HG02759 (cell line): Measurements from ENCODE around the gene FNBP1.
A peak's percentile ranks its signal among the peaks of the same experiment; 100 is the strongest.

Source experiments
- ATAC-seq: cut with Tn5 transposase; IDR thresholded peaks from one replicate; pipeline ENCODE4 v1.9.1; 2021; ENCODE audit warnings: mild to moderate bottlenecking, moderate library complexity; ENCODE audit not compliant: unreplicated experiment

The FNBP1 gene

GRCh38 chr9:130045725-130046450, 2.9 kb upstream of the FNBP1 start:
- no peak for ATAC-seq

- ATAC-seq: no peak
Observed at GRCh38 chr9:130043654-130044623, 950 bp upstream of the FNBP1 start.

- no peak for ATAC-seq
Observed at GRCh38 chr9:130042406-130042884, 544 bp downstream of the FNBP1 start.

GRCh38 chr9:130041648-130042405, 1.2 kb downstream of the FNBP1 start:
- ATAC-seq: no peak

- ATAC-seq: no peak
Observed at GRCh38 chr9:130040984-130041647, 1.9 kb downstream of the FNBP1 start.

GRCh38 chr9:130039528-130040147, 3.4 kb downstream of the FNBP1 start:
- peak; percentile 40 for ATAC-seq

GRCh38 chr9:130036099-130036498, 6.9 kb downstream of the FNBP1 start:
- ATAC-seq: no peak

- ATAC-seq: no peak
Observed at GRCh38 chr9:130034570-130034969, 8.4 kb downstream of the FNBP1 start.

- no peak for ATAC-seq
Observed at GRCh38 chr9:130030651-130031127, 12.3 kb downstream of the FNBP1 start.

- peak; percentile 43 for ATAC-seq
Observed at GRCh38 chr9:130029223-130029973, 13.6 kb downstream of the FNBP1 start.

GRCh38 chr9:130028493-130029222, 14.3 kb downstream of the FNBP1 start:
- no peak for ATAC-seq

GRCh38 chr9:130027533-130028365, 15.2 kb downstream of the FNBP1 start:
- ATAC-seq: no peak

GRCh38 chr9:130026583-130027340, 16.2 kb downstream of the FNBP1 start:
- ATAC-seq: no peak

- no peak for ATAC-seq
Observed at GRCh38 chr9:130024597-130024994, 18.4 kb downstream of the FNBP1 start.

GRCh38 chr9:130023994-130024596, 18.9 kb downstream of the FNBP1 start:
- ATAC-seq: no peak

GRCh38 chr9:130023144-130023787, 19.7 kb downstream of the FNBP1 start:
- ATAC-seq: peak; percentile 61
